ENCODE measurements around the gene TRIM8.

GRCh38 chr10:102648889-102649796 is 4.9 kb downstream of the TRIM8 start:
- TF ChIP-seq CTCF (IDR thresholded peaks at IDR 0.05; ENCODE audit: insufficient read depth, low read length, poor library complexity, severe bottlenecking) = no peak
- TF ChIP-seq EZH2phosphoT487 (conservative IDR thresholded peaks at IDR 0.05; ENCODE audit: low read length) = no peak

Measured in SU-DHL-6 (cell line).